ENCODE results near the gene DPP8.
"Not testable (repeated sequence)": the region's sequence is repeated elsewhere in the genome, so short reads cannot be mapped to it uniquely, and the experiment has no call there.

The DPP8 gene

DNA sequence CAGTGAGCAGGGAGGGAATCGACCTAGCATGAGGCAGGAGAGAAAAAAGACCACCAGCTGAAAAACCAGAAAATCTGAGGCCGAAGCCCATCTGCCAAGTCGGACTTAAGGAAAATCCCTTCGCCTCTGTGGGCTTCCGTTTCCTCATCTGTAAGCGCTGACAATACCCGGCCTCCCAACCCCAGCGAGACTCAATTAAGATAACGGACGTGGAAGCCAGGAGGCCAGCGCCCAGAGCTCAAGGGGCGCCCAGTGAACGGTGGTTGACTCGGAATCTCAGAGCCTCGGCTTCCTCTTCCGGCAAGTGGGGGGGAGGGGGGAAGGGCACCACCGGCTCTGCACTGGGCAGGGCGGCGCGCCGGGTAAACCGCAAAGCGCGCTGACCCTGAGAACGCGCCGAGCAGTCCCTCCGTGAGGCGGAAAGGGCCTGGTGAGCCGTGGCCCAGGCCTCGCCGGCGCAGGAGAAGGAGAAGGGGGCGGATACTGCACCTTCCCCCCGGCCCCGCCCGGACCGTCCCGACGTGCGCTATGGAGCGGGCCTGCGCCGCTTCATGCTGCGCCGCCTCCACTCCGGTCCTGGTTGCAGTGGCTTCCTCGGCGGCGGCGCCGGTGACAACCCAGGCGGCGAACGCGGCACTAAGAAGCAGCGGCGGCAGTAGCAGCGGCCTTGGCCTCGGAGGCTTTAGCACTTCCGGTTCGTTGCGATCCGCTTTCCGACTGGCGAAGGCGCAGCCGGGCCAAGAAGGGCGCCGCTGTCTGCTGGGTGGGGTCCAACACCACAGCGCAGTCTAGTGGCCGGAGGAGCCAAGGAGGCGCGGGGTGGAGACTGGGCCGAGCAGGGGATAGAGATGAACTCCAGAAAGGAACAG, at the start of gene DPP8:
Gene DPP8, minus strand, starts transcription at position 693 of the 869 bp plus-strand sequence. CDS start 5,136 bp downstream, outside the sequence.
- peak; percentile 96 for DNase-seq

DNA sequence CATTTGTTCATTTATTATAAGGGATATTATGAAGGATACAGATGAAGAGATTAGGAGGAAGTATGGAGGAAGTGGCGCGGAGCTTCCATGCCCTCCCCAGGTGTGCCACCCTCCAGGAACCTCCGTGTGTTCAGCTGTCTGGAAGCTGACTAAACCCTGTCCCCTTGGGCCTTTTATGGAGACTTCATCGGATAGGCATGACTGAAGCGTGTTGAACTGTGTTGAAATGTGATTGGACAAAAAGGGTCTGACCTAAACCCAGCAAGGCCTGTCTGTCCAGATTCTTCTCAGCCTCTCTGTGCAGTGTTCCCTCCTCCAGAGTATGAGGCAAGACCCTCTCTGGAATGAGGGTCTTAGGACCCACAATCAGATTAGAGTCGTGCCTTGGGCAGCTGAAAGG, 44.4 kb upstream of the DPP8 start:
- no peak for DNase-seq

GRCh38 chr15:65559941-65560340, 42.5 kb upstream of the DPP8 start:
- no peak for DNase-seq

DNA sequence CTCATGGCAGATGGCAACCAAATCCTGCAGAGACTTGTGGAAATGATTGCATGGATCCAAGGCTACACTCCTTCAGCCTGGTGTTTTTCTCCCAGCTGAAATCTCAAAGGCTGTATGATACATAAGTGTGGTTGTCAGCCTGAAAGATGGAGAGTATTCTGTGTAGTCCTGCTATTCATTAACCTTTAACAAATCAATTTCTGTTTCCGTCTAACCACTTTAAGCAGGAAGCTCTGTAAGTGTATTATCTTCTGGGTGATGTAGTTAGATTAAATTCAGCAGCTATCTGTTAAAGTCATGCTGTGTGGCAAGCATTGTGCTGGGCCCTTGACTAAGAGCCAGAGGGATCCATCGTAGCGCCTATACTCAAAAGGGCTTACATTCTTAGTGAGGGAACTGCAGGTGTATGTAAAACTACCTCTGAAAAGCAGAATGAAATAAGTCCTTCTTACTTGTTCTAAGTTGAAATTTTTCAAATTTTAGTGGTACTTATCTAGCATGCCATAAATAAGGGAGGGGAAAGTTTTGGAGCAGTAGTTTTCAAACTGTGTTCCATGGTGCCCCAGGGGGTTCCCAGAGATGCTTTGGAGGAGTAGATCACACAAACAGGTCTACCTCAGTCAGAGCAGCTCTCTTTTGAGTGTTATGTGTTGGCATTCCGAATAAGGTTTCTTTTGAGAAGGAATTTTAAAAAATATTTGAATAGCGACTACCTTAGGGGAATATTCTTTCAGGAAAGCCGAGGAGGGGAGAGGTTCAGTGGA, 41.7 kb upstream of the DPP8 start:
- no peak for DNase-seq

- DNase-seq: no peak
Measured at GRCh38 chr15:65558336-65558735, 40.8 kb upstream of the DPP8 start.

- DNase-seq: no peak
Measured at GRCh38 chr15:65556622-65557021, 39.1 kb upstream of the DPP8 start.

GRCh38 chr15:65553691-65554090, 36.2 kb upstream of the DPP8 start:
- no peak for DNase-seq

- not testable (repeated sequence) for DNase-seq
Measured at GRCh38 chr15:65552851-65553250, 35.4 kb upstream of the DPP8 start.

DNA sequence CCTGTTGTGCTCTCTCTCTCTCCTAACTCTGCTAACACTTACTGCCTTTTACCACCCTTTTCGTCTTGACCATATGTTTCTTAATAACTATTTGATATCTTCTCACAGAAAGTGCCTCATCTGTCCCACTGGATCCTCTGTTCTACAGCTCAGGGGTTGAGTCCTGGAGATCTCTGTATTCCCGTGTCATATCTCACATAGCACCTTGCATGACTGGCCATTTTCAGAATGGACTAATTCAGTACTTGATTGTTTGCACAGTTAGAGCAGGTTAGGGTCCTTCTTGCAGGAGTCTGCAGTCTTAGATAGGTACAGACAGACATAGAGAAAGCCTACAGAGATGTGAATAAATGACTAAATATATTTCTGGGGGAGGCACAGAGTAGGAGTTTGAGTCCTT, 33.7 kb upstream of the DPP8 start:
- DNase-seq: no peak

- no peak for DNase-seq
Measured at GRCh38 chr15:65550681-65551098, 33.2 kb upstream of the DPP8 start.

DNA sequence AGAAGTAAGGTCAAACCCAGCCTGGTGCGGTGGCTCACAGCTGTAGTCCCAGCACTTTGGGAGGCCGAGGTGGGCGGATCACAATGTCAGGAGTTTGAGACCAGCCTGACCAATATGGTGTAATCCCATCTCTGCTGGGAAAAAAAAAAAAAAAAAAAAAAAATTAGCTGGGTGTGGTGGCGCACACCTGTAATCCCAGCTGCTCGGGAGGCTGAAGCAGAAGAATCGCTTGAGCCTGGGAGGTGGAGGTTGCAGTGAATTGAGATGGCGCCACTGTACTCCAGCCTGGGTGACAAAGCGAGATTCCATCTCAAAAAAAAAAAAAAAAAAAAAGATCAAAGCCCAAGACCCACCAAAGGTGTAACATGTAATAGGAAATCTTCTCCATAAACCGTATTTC, 31.8 kb upstream of the DPP8 start:
- DNase-seq: not testable (repeated sequence)

DNA sequence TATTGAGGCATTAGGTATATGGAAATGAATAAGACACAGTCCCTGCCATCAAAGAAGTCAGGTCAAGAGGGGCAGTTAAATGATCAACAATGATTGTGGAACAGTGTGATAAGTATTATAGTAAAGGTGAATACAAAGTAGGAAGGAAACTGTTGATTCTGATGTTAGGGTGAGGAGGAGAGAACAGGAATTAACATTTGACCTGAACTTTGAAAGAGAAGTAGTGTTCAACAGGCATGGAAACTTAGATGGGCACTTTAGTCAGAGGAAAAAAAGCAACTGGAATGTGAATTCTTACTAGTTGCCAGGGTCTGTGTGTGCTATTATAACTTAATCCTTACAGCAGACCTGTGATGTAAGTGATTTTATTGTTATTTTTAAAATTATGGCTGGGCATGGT, 30.4 kb upstream of the DPP8 start:
- no peak for DNase-seq

DNA sequence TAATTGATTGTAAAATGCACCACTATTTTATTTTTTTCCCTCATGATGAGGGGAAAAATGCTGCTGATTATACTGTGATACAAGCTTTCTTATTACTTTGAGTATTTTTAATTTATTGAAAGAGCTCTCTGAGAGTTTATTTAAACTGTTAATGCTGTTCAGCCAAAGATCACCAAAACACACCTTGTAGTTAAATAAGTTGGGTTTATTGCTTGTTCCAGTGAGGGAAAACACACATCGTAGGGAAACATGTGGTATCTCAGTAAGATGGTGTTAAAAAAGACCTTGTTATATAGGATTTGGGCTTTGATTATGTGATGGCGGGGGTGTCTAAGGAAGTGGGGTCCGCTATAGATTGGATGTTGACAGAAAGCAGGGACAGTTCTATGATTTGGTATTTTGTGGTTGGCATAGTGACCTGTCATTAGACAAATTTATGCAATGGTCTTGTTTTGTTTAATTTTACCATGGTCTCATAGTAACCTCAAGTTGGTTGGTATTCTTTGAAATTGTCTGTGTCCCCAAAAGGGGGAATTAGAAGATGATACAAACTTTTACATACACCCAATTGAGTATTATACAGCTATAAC, 23.8 kb upstream of the DPP8 start:
- no peak for DNase-seq

GRCh38 chr15:65540314-65540713, 22.8 kb upstream of the DPP8 start:
- DNase-seq: no peak

DNA sequence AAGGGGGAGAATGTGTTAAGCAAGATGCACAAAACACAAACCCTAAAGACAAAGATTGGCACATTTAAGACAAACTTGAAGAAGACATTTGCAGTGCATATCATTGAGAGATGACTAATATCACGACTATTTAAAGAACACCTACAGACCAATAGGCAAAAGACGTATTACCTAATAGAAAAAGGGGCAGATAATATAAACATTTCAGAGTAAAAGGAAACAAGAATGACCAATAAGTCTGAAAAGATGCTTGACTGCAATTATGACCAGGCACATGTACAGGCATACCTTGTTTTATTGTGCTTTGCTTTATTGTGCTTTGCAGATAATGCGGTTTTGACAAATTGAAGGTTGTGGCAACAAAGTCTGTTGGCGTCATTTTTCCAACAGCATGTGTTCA, 17.7 kb upstream of the DPP8 start:
- no peak for DNase-seq

DNA sequence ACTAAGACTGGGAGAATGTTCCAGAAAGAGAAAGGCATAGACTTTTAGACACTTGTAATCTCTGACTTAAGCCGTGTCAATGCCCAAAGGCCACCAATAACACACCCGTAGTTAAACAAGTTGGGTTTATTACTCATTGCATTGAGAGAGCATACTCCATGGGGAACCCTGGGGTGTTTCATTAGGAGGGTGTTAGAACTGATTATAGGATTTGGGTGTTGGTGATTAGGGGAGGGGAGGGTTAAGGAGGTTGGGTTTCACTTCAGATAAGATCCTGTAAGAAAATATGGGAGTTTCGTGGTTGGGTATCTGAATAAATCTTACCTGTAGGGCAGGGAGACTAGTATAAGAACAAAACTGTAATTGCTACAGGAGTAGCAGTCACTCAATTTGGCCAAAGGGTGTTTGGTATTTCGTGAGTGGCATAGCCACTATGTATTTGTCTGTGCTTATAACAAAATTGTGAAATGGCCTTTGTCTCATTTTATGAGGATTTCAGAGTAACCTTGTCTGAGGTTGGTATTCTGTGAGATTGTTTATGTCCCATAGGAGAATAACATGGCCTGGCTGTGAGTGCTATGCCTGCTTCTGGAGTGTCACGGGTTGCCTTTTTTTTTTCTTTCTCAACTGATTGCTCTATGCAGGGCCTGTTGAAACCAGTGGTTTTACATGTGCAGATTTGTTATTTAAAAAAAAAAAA, 15.7 kb upstream of the DPP8 start:
- no peak for DNase-seq

DNA sequence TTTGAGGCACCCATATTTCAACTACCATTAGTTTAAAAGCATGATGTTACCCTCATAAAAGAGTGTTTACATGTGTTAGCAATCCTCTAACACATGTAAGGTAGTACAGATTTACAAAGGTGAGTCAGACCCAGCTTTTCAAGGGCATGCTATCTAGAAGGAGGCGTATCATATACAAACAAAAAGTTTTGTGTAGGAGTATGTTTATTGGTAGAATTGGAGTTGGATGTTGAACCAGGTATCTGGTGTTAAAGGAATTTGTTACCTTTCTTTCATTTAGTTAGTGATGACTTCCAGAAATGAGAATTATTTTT, 15.2 kb upstream of the DPP8 start:
- DNase-seq: peak; percentile 42

GRCh38 chr15:65530318-65531111, 13.0 kb upstream of the DPP8 start, which contains the start of gene HACD3:
Gene HACD3 (plus strand): TSS chr15:65530463. CDS start chr15:65530632, 169 bp downstream.
- DNase-seq: peak; percentile 90

DNA sequence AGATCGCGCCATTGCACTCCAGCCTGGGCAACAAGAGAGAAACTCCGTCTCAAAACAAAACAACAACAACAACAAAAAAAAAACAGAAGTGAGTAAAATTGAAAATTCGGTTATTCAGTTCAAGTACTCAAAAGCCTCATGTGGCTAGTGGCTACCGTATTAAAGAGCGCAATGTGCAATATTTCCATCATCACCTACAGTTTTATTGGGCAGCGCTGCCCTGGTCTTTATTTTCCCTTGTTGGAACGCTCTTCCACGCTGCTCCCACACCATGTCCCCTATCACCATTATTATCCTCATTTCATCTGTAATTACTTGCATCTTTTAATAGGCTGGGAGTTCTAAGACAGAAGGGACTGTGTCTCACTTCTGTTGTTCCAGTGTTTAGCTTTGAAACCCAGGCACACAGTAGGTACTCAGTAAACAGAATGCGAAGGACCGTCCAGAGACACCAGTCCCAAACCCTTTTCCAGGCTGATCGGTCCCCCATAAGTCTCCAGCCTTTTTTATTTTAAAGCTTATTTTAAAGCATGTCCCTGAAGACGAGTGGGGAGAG, 12.4 kb upstream of the DPP8 start:
- no peak for DNase-seq

- no peak for DNase-seq
Measured at GRCh38 chr15:65528461-65529060, 11.1 kb upstream of the DPP8 start.

GRCh38 chr15:65525622-65526021, 8.1 kb upstream of the DPP8 start:
- DNase-seq: no peak

DNA sequence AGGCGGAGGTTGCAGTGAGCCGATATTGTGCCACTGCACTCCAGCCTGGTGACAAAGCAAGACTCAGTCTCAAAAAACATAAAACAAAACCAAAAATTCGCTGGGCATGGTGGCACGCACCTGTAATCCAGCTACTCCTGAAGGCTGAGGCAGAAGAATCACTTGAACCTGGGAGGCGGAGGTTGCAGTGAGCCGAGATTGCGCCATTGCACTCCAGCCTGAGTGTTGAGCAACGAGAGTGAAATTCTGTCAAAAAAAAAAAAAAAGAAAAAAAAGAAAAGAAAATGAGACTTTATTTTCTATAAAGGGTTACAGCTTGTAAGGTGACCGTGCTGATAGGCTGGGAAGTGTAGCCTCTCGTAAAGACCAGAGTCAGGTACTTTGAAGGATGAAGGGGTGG, 6.7 kb upstream of the DPP8 start:
- DNase-seq: no peak

Measured in activated CD4-positive, alpha-beta T cell treated with anti-CD3 and anti-CD28 coated beads, Interleukin-2, amount 50 U/mL, for 16 hours (primary cell).